Trophoblast cell (in vitro differentiated cells and primary cell): Measurements from ENCODE around the gene OOSP1.
A peak's percentile ranks its signal among the peaks of the same experiment; 100 is the strongest.
"Not testable (repeated sequence)": the region's sequence is repeated elsewhere in the genome, so short reads cannot be mapped to it uniquely, and the experiment has no call there.

ENCODE experiments used
- DNase-seq, 2 donors: peaks; one replicate each; pipeline ENCODE4 v3.0.0-alpha.2; 2016
- H2AFZ ChIP-seq: 2 replicates; pipeline ENCODE4 v1.6.1; 2013; ENCODE audit warnings: low read length, moderate library complexity, mild to moderate bottlenecking; ENCODE audit not compliant: insufficient read depth, poor library complexity
- H2AK5ac ChIP-seq: 2 replicates; pipeline ENCODE4 v1.6.1; 2013; ENCODE audit warnings: mild to moderate bottlenecking, low read length
- H2BK120ac ChIP-seq: 2 replicates; pipeline ENCODE4 v1.6.1; 2013; ENCODE audit warnings: low read length, mild to moderate bottlenecking, moderate library complexity; ENCODE audit not compliant: insufficient read depth, poor library complexity
- H2BK12ac ChIP-seq: 2 replicates; pipeline ENCODE4 v1.6.1; 2013; ENCODE audit warnings: mild to moderate bottlenecking, low read length, moderate library complexity
- H2BK5ac ChIP-seq: 2 replicates; pipeline ENCODE4 v1.6.1; 2013; ENCODE audit warnings: low read length, low read depth, moderate library complexity, mild to moderate bottlenecking; ENCODE audit not compliant: poor library complexity
- H3K14ac ChIP-seq: 2 replicates; pipeline ENCODE4 v1.6.1; 2013; ENCODE audit warnings: mild to moderate bottlenecking, low read length
- H3K18ac ChIP-seq: 2 replicates; pipeline ENCODE4 v1.6.1; 2013; ENCODE audit warnings: mild to moderate bottlenecking, low read length
- H3K23ac ChIP-seq: 2 replicates; pipeline ENCODE4 v1.6.1; 2013; ENCODE audit warnings: low read length
- H3K27ac ChIP-seq: 2 replicates; pipeline ENCODE4 v1.5.1; 2013; ENCODE audit warnings: low read depth, mild to moderate bottlenecking, inconsistent platforms, low read length, moderate library complexity
- H3K27me3 ChIP-seq: 2 replicates; pipeline ENCODE4 v1.6.1; 2013; ENCODE audit warnings: inconsistent platforms, mild to moderate bottlenecking, low read length, moderate library complexity; ENCODE audit not compliant: insufficient read depth
- H3K36me3 ChIP-seq, 2 experiments: 1 replicate in 1 of 2; 2 replicates in 1 of 2; pipeline ENCODE4 v1.6.1; 2013; ENCODE audit warnings: low read length in 2 of 2, mild to moderate bottlenecking in 2 of 2, moderate library complexity in 1 of 2; ENCODE audit not compliant: insufficient read depth in 2 of 2, control insufficient read depth in 1 of 2
- H3K4ac ChIP-seq: 2 replicates; pipeline ENCODE4 v1.6.1; 2013; ENCODE audit warnings: low read depth, mild to moderate bottlenecking, low read length, moderate library complexity
- H3K4me1 ChIP-seq, 2 experiments: 1 replicate in 1 of 2; 2 replicates in 1 of 2; pipeline ENCODE4 v1.6.1; 2013; ENCODE audit warnings: low read length in 2 of 2, mild to moderate bottlenecking in 2 of 2, moderate library complexity in 1 of 2; ENCODE audit not compliant: insufficient read depth in 2 of 2, control insufficient read depth in 1 of 2
- H3K4me2 ChIP-seq: 2 replicates; pipeline ENCODE4 v1.6.1; 2013; ENCODE audit warnings: inconsistent platforms, mild to moderate bottlenecking, low read length, moderate library complexity
- H3K4me3 ChIP-seq: 2 replicates; pipeline ENCODE4 v1.5.1; 2013; ENCODE audit warnings: mild to moderate bottlenecking, low read depth, low read length, inconsistent platforms
- H3K79me1 ChIP-seq: one replicate; pipeline ENCODE4 v1.6.1; 2013; ENCODE audit warnings: low read length
- H3K79me2 ChIP-seq: 2 replicates; pipeline ENCODE4 v1.6.1; 2013; ENCODE audit warnings: low read length, mild to moderate bottlenecking; ENCODE audit not compliant: control insufficient read depth, insufficient read depth, poor library complexity
- H3K9ac ChIP-seq: 2 replicates; pipeline ENCODE4 v1.6.1; 2013; ENCODE audit warnings: mild to moderate bottlenecking, low read length
- H3K9me3 ChIP-seq: 2 replicates; pipeline ENCODE4 v1.6.1; 2013; ENCODE audit warnings: low read depth, mild to moderate bottlenecking, control low read depth, inconsistent platforms, low read length; ENCODE audit not compliant: insufficient read depth
- H4K12ac ChIP-seq: 2 replicates; pipeline ENCODE4 v1.6.1; 2013; ENCODE audit warnings: low read depth, mild to moderate bottlenecking, low read length, moderate library complexity
- H4K8ac ChIP-seq: 2 replicates; pipeline ENCODE4 v1.6.1; 2013; ENCODE audit warnings: low read depth, mild to moderate bottlenecking, low read length, moderate library complexity
- H4K91ac ChIP-seq: one replicate; pipeline ENCODE4 v1.6.1; 2013; ENCODE audit warnings: low read depth, mild to moderate bottlenecking, low read length, moderate library complexity
- WGBS: extraction: QIAGEN DNeasy Blood & Tissue Kit; methylation state at CpG from one replicate; pipeline ENCODE4 v1.1.7; 2013; ENCODE audit warnings: missing lambda C conversion rate; ENCODE audit not compliant: insufficient read length, insufficient coverage; ENCODE audit errors: extremely low coverage; 5-methylcytosine and 5-hydroxymethylcytosine counted together

The OOSP1 gene

GRCh38 chr11:59903569-59903968 lies 34.7 kb upstream of the OOSP1 start:
- not testable (repeated sequence) for H3K14ac ChIP-seq, H2BK5ac ChIP-seq, H2BK12ac ChIP-seq, H3K4me2 ChIP-seq, H3K79me1 ChIP-seq, H3K9me3 ChIP-seq, H3K36me3 ChIP-seq, H4K8ac ChIP-seq, H3K4me3 ChIP-seq, H3K23ac ChIP-seq, H3K79me2 ChIP-seq, H3K27ac ChIP-seq, H4K12ac ChIP-seq, H2AFZ ChIP-seq, H3K4me1 ChIP-seq, H3K27me3 ChIP-seq, H4K91ac ChIP-seq, H3K4ac ChIP-seq, H3K18ac ChIP-seq, DNase-seq, H2BK120ac ChIP-seq, H2AK5ac ChIP-seq, H3K9ac ChIP-seq
- no CpG with 5 or more reads among the region's 2 CpGs for WGBS

- Histone ChIP-seq H3K4me1 (no peaks in the 10 kb centered on the region), H2BK12ac (no peak overlapping the region), H3K27me3 (no peaks in the 10 kb centered on the region), H3K4me2 (no peak overlapping the region), H3K4me3 (no peak overlapping the region), H4K8ac (no peak overlapping the region), H3K36me3 (peaks cover 0 to 3% of the 10 kb centered on the region in 2 experiments), H2AFZ (no peak overlapping the region), H3K14ac (no peak overlapping the region), H3K4ac (no peak overlapping the region), H4K91ac (no peak overlapping the region), H4K12ac (no peak overlapping the region), H2BK5ac (no peak overlapping the region), H3K18ac (no peak overlapping the region), H3K27ac (no peak overlapping the region), H3K9me3 (peaks cover 2% of the 10 kb centered on the region), H3K9ac (no peak overlapping the region), H3K79me2 (no peaks in the 10 kb centered on the region), H2AK5ac (no peak overlapping the region), H2BK120ac (no peak overlapping the region), H3K23ac (no peak overlapping the region), H3K79me1 (no peaks in the 10 kb centered on the region)
- WGBS = no CpG with 5 or more reads among the region's 2 CpGs
- no peak for DNase-seq
Measured at GRCh38 chr11:59918480-59918879, 19.8 kb upstream of the OOSP1 start.

GRCh38 chr11:59918987-59919589 lies 19.1 kb upstream of the OOSP1 start:
- H4K12ac ChIP-seq = no peak overlapping the region
- no peak overlapping the region for H3K4me2 ChIP-seq
- H2AK5ac ChIP-seq = no peak overlapping the region
- no CpG with 5 or more reads among the region's 3 CpGs for WGBS
- H3K4me1 ChIP-seq = no peaks in the 10 kb centered on the region
- peaks cover 0 to 3% of the 10 kb centered on the region in 2 experiments for H3K36me3 ChIP-seq
- H3K9me3 ChIP-seq = peaks cover 2% of the 10 kb centered on the region
- DNase-seq = peak in 1 of 2 donors; percentile 9
- H3K23ac ChIP-seq = no peak overlapping the region
- H3K27me3 ChIP-seq = no peaks in the 10 kb centered on the region
- no peak overlapping the region for H3K14ac ChIP-seq
- no peak overlapping the region for H3K4ac ChIP-seq
- no peak overlapping the region for H2AFZ ChIP-seq
- H3K9ac ChIP-seq = no peak overlapping the region
- no peak overlapping the region for H2BK5ac ChIP-seq
- H3K27ac ChIP-seq = no peak overlapping the region
- no peaks in the 10 kb centered on the region for H3K79me2 ChIP-seq
- no peaks in the 10 kb centered on the region for H3K79me1 ChIP-seq
- no peak overlapping the region for H3K18ac ChIP-seq
- H2BK12ac ChIP-seq = no peak overlapping the region
- no peak overlapping the region for H4K8ac ChIP-seq
- no peak overlapping the region for H2BK120ac ChIP-seq
- H3K4me3 ChIP-seq = no peak overlapping the region
- no peak overlapping the region for H4K91ac ChIP-seq

GRCh38 chr11:59923813-59924212 lies 14.4 kb upstream of the OOSP1 start:
- Histone ChIP-seq H3K14ac (no peak overlapping the region), H3K4me2 (no peak overlapping the region), H3K36me3 (no peaks in the 10 kb centered on the region), H4K91ac (no peak overlapping the region), H3K9ac (no peak overlapping the region), H3K4ac (no peak overlapping the region), H3K4me3 (no peak overlapping the region), H2BK12ac (no peak overlapping the region), H3K27me3 (no peaks in the 10 kb centered on the region), H3K27ac (no peak overlapping the region), H2BK5ac (no peak overlapping the region), H4K8ac (no peak overlapping the region), H3K9me3 (peaks cover 2% of the 10 kb centered on the region), H3K4me1 (no peaks in the 10 kb centered on the region), H3K79me1 (no peaks in the 10 kb centered on the region), H2BK120ac (no peak overlapping the region), H3K79me2 (no peaks in the 10 kb centered on the region), H4K12ac (no peak overlapping the region), H3K18ac (no peak overlapping the region), H2AK5ac (no peak overlapping the region), H3K23ac (no peak overlapping the region), H2AFZ (no peak overlapping the region)
- WGBS = no CpG with 5 or more reads among the region's 6 CpGs
- DNase-seq = no peak
